Astrocyte (in vitro differentiated cells and primary cell): Measurements from ENCODE around the gene P4HA3. TPM values are rescaled to one million over a fixed set of nuclear protein-coding genes. Genes with fewer than 3 reads are reported as not detected.

Source experiments
- DNase-seq: peaks from one replicate; pipeline ENCODE4 v3.0.0-alpha.2; 2010; ENCODE audit warnings: low read depth
- FAIRE-seq: peaks from 2 replicates; lab custom pipeline; 2011; peaks lifted over from hg19 to GRCh38; lab: Jason Lieb, UNC
- H2AFZ ChIP-seq: 2 replicates; pipeline ENCODE4 v1.6.0; 2012; ENCODE audit warnings: low read depth, low read length, inconsistent platforms
- H3K27ac ChIP-seq: 2 replicates; pipeline ENCODE4 v1.5.1; 2011; ENCODE audit warnings: low read depth, low read length, inconsistent platforms
- H3K27me3 ChIP-seq: 2 replicates; pipeline ENCODE4 v1.6.0; 2011; ENCODE audit warnings: low read length, inconsistent platforms; ENCODE audit not compliant: insufficient read depth
- H3K36me3 ChIP-seq: 2 replicates; pipeline ENCODE4 v1.5.1; 2011; ENCODE audit warnings: low read length, inconsistent platforms; ENCODE audit not compliant: insufficient read depth
- H3K4me1 ChIP-seq: 2 replicates; pipeline ENCODE4 v1.5.1; 2011; ENCODE audit warnings: low read length, inconsistent platforms; ENCODE audit not compliant: insufficient read depth
- H3K4me2 ChIP-seq: 2 replicates; pipeline ENCODE4 v1.6.0; 2012; ENCODE audit warnings: low read length, inconsistent platforms
- H3K4me3 ChIP-seq: 2 replicates; pipeline ENCODE4 v1.5.1; 2011; ENCODE audit warnings: low read depth, mild to moderate bottlenecking, low read length, inconsistent platforms; ENCODE audit not compliant: insufficient read depth
- H3K79me2 ChIP-seq: 2 replicates; pipeline ENCODE4 v1.6.0; 2012; ENCODE audit warnings: mild to moderate bottlenecking, low read length, inconsistent platforms; ENCODE audit not compliant: insufficient read depth
- H3K9ac ChIP-seq: 2 replicates; pipeline ENCODE4 v1.6.0; 2012; ENCODE audit warnings: mild to moderate bottlenecking, low read length, inconsistent platforms
- H3K9me3 ChIP-seq: 2 replicates; pipeline ENCODE4 v1.5.1; 2012; ENCODE audit warnings: low read depth, mild to moderate bottlenecking, low read length, inconsistent platforms; ENCODE audit not compliant: insufficient read depth
- H4K20me1 ChIP-seq: 2 replicates; pipeline ENCODE4 v1.6.0; 2012; ENCODE audit warnings: low read length, inconsistent platforms; ENCODE audit not compliant: insufficient read depth
- H3K27ac Mint-ChIP-seq: one replicate; pipeline ENCODE4 v1.8.0; 2021; ENCODE audit warnings: mild to moderate bottlenecking, mixed read lengths; ENCODE audit not compliant: unreplicated experiment
- H3K27me3 Mint-ChIP-seq: one replicate; pipeline ENCODE4 v1.8.0; 2021; ENCODE audit warnings: low read depth, mixed read lengths; ENCODE audit not compliant: unreplicated experiment
- H3K36me3 Mint-ChIP-seq: one replicate; pipeline ENCODE4 v1.8.0; 2021; ENCODE audit warnings: low read depth, mixed read lengths; ENCODE audit not compliant: unreplicated experiment
- H3K4me1 Mint-ChIP-seq: one replicate; pipeline ENCODE4 v1.8.0; 2021; ENCODE audit warnings: low read depth, mixed read lengths; ENCODE audit not compliant: unreplicated experiment
- H3K4me3 Mint-ChIP-seq: one replicate; pipeline ENCODE4 v1.8.0; 2021; ENCODE audit warnings: mild to moderate bottlenecking, moderate library complexity, mixed read lengths; ENCODE audit not compliant: unreplicated experiment
- H3K9me3 Mint-ChIP-seq: one replicate; pipeline ENCODE4 v1.8.0; 2021; ENCODE audit warnings: mild to moderate bottlenecking, mixed read lengths; ENCODE audit not compliant: unreplicated experiment
- EZH2 ChIP-seq: IDR thresholded peaks from 2 replicates; pipeline ENCODE4 v1.6.1; 2012; ENCODE audit warnings: mild to moderate bottlenecking, low read length, inconsistent platforms; ENCODE audit not compliant: insufficient read depth
- total RNA-seq: library from RNA; stranded (reverse); gene quantifications from 2 replicates; pipeline ENCODE4 v1.2.1, GENCODE V29; 2021
- TF ChIP-seq, protein P1 (sequence below): IDR thresholded peaks from 2 replicates; pipeline ENCODE4 v1.5.1; 2011; ENCODE audit warnings: low read depth, mild to moderate bottlenecking, inconsistent platforms, low read length, moderate library complexity; ENCODE audit not compliant: insufficient read depth

The P4HA3 gene
- total RNA-seq, 1 donor from 2014 or later: 3.3 TPM

GRCh38 chr11:74255741-74256375 is 55.6 kb downstream of the P4HA3 start:
- H3K9me3 Mint-ChIP-seq: no peaks in the 10 kb centered on the region
- Histone ChIP-seq H3K27ac (no peak overlapping the region), H3K27me3 (no peaks in the 10 kb centered on the region), H3K9me3 (no peaks in the 10 kb centered on the region), H3K4me2 (no peak overlapping the region), H4K20me1 (no peaks in the 10 kb centered on the region), H2AFZ (no peak overlapping the region), H3K4me1 (peaks cover 8% of the 10 kb centered on the region), H3K9ac (no peak overlapping the region), H3K79me2 (no peaks in the 10 kb centered on the region), H3K4me3 (no peak overlapping the region), H3K36me3 (peaks cover 2% of the 10 kb centered on the region)
- H3K4me3 Mint-ChIP-seq: no peak overlapping the region
- DNase-seq (peak; percentile 20), FAIRE-seq (peak; percentile 80)
- no peaks in the 10 kb centered on the region for H3K27me3 Mint-ChIP-seq
- peaks cover 23% of the 10 kb centered on the region for H3K36me3 Mint-ChIP-seq
- TF ChIP-seq, protein P1, sequence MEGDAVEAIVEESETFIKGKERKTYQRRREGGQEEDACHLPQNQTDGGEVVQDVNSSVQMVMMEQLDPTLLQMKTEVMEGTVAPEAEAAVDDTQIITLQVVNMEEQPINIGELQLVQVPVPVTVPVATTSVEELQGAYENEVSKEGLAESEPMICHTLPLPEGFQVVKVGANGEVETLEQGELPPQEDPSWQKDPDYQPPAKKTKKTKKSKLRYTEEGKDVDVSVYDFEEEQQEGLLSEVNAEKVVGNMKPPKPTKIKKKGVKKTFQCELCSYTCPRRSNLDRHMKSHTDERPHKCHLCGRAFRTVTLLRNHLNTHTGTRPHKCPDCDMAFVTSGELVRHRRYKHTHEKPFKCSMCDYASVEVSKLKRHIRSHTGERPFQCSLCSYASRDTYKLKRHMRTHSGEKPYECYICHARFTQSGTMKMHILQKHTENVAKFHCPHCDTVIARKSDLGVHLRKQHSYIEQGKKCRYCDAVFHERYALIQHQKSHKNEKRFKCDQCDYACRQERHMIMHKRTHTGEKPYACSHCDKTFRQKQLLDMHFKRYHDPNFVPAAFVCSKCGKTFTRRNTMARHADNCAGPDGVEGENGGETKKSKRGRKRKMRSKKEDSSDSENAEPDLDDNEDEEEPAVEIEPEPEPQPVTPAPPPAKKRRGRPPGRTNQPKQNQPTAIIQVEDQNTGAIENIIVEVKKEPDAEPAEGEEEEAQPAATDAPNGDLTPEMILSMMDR: peak; percentile 98
- TF ChIP-seq EZH2: no peak
- peak overlapping the region; percentile 28 for H3K27ac Mint-ChIP-seq
- peaks cover 14% of the 10 kb centered on the region for H3K4me1 Mint-ChIP-seq

DNA sequence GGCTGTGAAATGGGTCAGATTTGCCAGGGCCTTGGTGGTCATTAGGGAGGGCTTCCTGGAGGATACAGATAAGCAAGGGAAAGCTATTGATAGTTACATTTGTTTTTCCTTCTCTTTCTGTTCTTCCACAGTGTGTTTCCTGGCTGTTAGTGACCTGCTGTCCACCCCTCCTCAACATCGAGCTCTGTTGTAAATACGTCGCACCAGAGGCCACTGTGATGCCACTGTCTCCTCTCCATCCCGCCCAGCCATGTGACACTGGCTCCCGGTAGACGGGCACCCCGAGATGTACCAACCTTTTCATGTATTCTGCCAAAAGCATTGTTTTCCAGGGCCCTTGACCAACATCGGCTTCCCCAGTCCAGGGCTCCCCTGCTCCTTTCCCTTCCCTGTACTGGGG is 58.1 kb downstream of the P4HA3 start:
- Histone ChIP-seq H3K9me3 (no peaks in the 10 kb centered on the region), H3K4me1 (peaks cover 8% of the 10 kb centered on the region), H3K9ac (no peak overlapping the region), H3K27ac (no peak overlapping the region), H3K79me2 (no peaks in the 10 kb centered on the region), H2AFZ (no peak overlapping the region), H3K4me2 (no peak overlapping the region), H3K27me3 (no peaks in the 10 kb centered on the region), H4K20me1 (no peaks in the 10 kb centered on the region), H3K4me3 (no peak overlapping the region), H3K36me3 (peaks cover 17% of the 10 kb centered on the region)
- no peak for TF ChIP-seq EZH2
- TF ChIP-seq, protein P1: no peak
- Mint-ChIP-seq H3K4me3 (no peak overlapping the region), H3K9me3 (no peaks in the 10 kb centered on the region), H3K4me1 (peaks cover 14% of the 10 kb centered on the region), H3K27ac (peak overlapping the region; percentile 51), H3K27me3 (no peaks in the 10 kb centered on the region), H3K36me3 (peaks cover 37% of the 10 kb centered on the region)
- DNase-seq (no peak), FAIRE-seq (no peak)

- DNase-seq (no peak), FAIRE-seq (no peak)
- H3K4me1 ChIP-seq: no peaks in the 10 kb centered on the region
- Mint-ChIP-seq H3K9me3 (no peaks in the 10 kb centered on the region), H3K27ac (no peak overlapping the region), H3K36me3 (peaks cover 38% of the 10 kb centered on the region), H3K4me1 (peaks cover 1% of the 10 kb centered on the region), H3K4me3 (no peak overlapping the region), H3K27me3 (no peaks in the 10 kb centered on the region)
- peaks cover 30% of the 10 kb centered on the region for H3K36me3 ChIP-seq
- no peak for TF ChIP-seq EZH2
- TF ChIP-seq, protein P1: no peak
- no peak overlapping the region for H3K27ac ChIP-seq
- no peaks in the 10 kb centered on the region for H3K9me3 ChIP-seq
- H3K4me3 ChIP-seq: no peak overlapping the region
- H3K79me2 ChIP-seq: no peaks in the 10 kb centered on the region
- no peaks in the 10 kb centered on the region for H3K27me3 ChIP-seq
- no peak overlapping the region for H3K4me2 ChIP-seq
- H3K9ac ChIP-seq: no peak overlapping the region
- no peak overlapping the region for H2AFZ ChIP-seq
- no peaks in the 10 kb centered on the region for H4K20me1 ChIP-seq
These were observed 61.9 kb downstream of the P4HA3 start for GRCh38 chr11:74249496-74249895.
